K562 (cell line): ENCODE data around the gene NGRN. TPM values are rescaled to one million over a fixed set of nuclear protein-coding genes. Genes with fewer than 3 reads are reported as not detected.

ENCODE experiments used
- BDP1 ChIP-seq: IDR thresholded peaks from 3 replicates; pipeline ENCODE4 v1.6.1; 2011; ENCODE audit not compliant: insufficient read length, insufficient read depth
- CEBPB ChIP-seq: fragments of 450-650 bp; IDR thresholded peaks from 2 replicates; pipeline ENCODE4 v1.6.1; 2016; ENCODE audit warnings: missing genetic modification characterization, missing compliant biosample characterization
- CSDE1 ChIP-seq, 2 experiments: fragments of 450-650 bp; IDR thresholded peaks; 2 replicates each; pipeline ENCODE4 v1.6.1; 2016; ENCODE audit warnings: mild to moderate bottlenecking in 1 of 2
- ILK ChIP-seq: fragments of 450-650 bp; IDR thresholded peaks from 2 replicates; pipeline ENCODE4 v1.6.1; 2016; ENCODE audit warnings: missing genetic modification characterization, low read depth, mild to moderate bottlenecking, missing compliant biosample characterization, moderate library complexity, borderline replicate concordance
- KDM1A ChIP-seq, 2 experiments: fragments of 450-650 bp; IDR thresholded peaks; 2 replicates each; pipeline ENCODE4 v1.6.1; 2016; ENCODE audit warnings: mild to moderate bottlenecking in 2 of 2
- L3MBTL2 ChIP-seq: fragments of 450-650 bp; IDR thresholded peaks from 2 replicates; pipeline ENCODE4 v1.6.1; 2016; ENCODE audit warnings: mild to moderate bottlenecking, moderate library complexity
- MYC ChIP-seq, 2 experiments: fragments of 250-450 bp in 1 of 2; sonication (Bioruptor Pico) in 1 of 2; IDR thresholded peaks; 2 replicates each; pipeline versions ENCODE4 v1.5.1 to v1.6.1; 2012 to 2021; ENCODE audit warnings: low read depth in 2 of 2, borderline replicate concordance in 1 of 2, improper control_type of control experiment in 1 of 2, low read length in 1 of 2, mild to moderate bottlenecking in 1 of 2, moderate library complexity in 1 of 2
- NR3C1 ChIP-seq: sonication (generic); formaldehyde crosslinking; IDR thresholded peaks from 2 replicates; pipeline ENCODE4 v1.8.1; 2022; ENCODE audit warnings: missing genetic modification reagents
- OTX1 ChIP-seq: fragments of 450-650 bp; formaldehyde crosslinking; IDR thresholded peaks from 2 replicates; pipeline ENCODE4 v1.4.0; 2022; ENCODE audit warnings: mild to moderate bottlenecking
- SMAD4 ChIP-seq: fragments of 250-450 bp; sonication (Bioruptor Pico); conservative IDR thresholded peaks from 2 replicates; pipeline ENCODE4 v1.8.0; 2021; ENCODE audit warnings: inconsistent platforms, mild to moderate bottlenecking, moderate library complexity
- STAG1 ChIP-seq: sonication (generic); formaldehyde crosslinking; IDR thresholded peaks from 2 replicates; pipeline ENCODE4 v1.5.0; 2020; ENCODE audit warnings: missing genetic modification reagents, borderline replicate concordance
- TSC22D4 ChIP-seq: fragments of 450-650 bp; IDR thresholded peaks from 2 replicates; pipeline ENCODE4 v1.6.1; 2016; ENCODE audit warnings: missing genetic modification characterization, missing biosample characterization, control low read depth
- ZBTB1 ChIP-seq: sonication (generic); formaldehyde crosslinking; IDR thresholded peaks from 2 replicates; pipeline ENCODE4 v1.8.1; 2023; ENCODE audit warnings: missing genetic modification reagents, low read depth, mild to moderate bottlenecking, borderline replicate concordance
- ZKSCAN1 ChIP-seq: fragments of 150-350 bp; IDR thresholded peaks from 2 replicates; pipeline ENCODE4 v1.6.1; 2016; ENCODE audit warnings: low read depth, low read length
- polyA plus RNA-seq, 8 experiments: library from polyadenylated mRNA; depleted of rRNA in 4 of 8; stranded (reverse) in 5 of 8; unstranded in 3 of 8; fragments of >200 nt; fragmentation: Nextera tagmentation in 2 of 8; fragmentation: Illumina TruSeq in 1 of 8; extraction: Ambion mirVana in 2 of 8; extraction: Trizol in 1 of 8; gene quantifications; 2 replicates each; pipeline versions ENCODE4 v1.2.1 to v1.2.3, GENCODE V29; 2011 to 2014; ENCODE audit warnings: inconsistent platforms in 1 of 8, missing spikeins in 1 of 8
- total RNA-seq, 7 experiments: library from RNA; depleted of rRNA in 6 of 7; stranded (reverse); fragments of >200 nt in 6 of 7; fragmentation: Illumina TruSeq in 2 of 7; extraction: Trizol in 2 of 7; gene quantifications; 2 replicates each; pipeline versions ENCODE4 v1.2.1 to v1.2.3, GENCODE V29; 2011 to 2021; ENCODE audit warnings: low replicate concordance in 1 of 7
- TF ChIP-seq, protein P1 (sequence below): fragments of 450-650 bp; formaldehyde crosslinking; IDR thresholded peaks from 2 replicates; pipeline ENCODE4 v1.4.0; 2020; ENCODE audit warnings: mild to moderate bottlenecking, moderate library complexity
- TF ChIP-seq, protein P2 (sequence below): fragments of 250-450 bp; sonication (Bioruptor Pico); IDR thresholded peaks from 2 replicates; pipeline ENCODE4 v1.9.0; 2021; ENCODE audit warnings: mild to moderate bottlenecking, inconsistent platforms
- TF ChIP-seq, protein P3 (sequence below): sonication (generic); formaldehyde crosslinking; IDR thresholded peaks from 2 replicates; pipeline ENCODE4 v1.8.0; 2022; ENCODE audit warnings: missing genetic modification reagents, mild to moderate bottlenecking, moderate library complexity, borderline replicate concordance
- TF ChIP-seq, protein P4 (sequence below): fragments of 250-450 bp; sonication (Bioruptor Pico); IDR thresholded peaks from 2 replicates; pipeline ENCODE4 v1.4.0; 2020; ENCODE audit warnings: mild to moderate bottlenecking
- TF ChIP-seq, protein P5 (sequence below): fragments of 450-650 bp; IDR thresholded peaks from 2 replicates; pipeline ENCODE4 v1.6.1; 2016; ENCODE audit warnings: missing biosample characterization, missing genetic modification characterization

NGRN gene
- total and polyA plus RNA-seq, 9 of the 15 experiments (the other 6 are each of a cell fraction or from before 2014, with no cell fraction given), result 14.0 to 73.4 (median 60.0) TPM

DNA sequence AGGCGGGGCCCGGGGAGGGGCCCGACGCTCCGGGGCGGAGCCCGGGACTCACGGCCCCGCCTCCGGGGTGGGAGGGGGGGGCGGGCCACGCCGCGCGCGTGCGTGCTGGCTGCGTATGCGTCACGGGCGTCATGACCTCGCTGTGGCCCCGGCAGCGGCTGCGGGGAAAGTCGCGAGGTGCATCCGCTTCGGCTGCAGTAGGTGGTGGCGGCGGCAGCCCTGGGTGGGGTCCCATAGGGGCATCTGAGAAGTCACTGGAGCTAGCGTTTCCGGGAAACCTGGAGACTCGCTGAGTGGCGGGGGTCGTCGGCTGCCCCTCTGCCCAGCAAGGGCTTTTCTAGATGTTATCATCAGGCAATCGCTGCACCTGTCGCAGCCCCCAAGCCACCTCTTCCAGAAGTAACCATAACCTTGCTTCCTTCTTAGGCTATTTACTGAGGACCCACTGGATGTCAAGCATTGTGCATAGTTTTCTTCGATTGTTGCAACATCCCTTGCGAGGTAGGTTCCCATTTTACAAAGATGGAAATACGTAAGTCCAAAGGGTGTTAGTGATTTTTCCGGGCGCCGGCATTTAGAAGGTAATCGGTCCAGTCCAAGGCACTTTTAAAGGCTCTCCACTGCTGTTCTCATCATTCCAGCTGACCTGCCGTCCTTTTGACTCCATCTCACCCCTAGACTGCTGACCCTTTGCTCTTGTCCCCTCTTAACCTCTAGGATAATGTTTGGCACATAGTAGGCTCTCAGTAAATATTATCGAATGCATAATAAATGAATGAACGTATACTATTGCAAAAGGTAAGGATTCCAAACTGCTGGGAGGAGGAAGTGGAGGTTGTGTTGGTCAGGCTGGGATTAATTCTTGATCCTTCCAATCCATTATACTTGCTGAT, 31.1 kb upstream of the NGRN start, which contains the start of gene GDPGP1 (continued):
- TF ChIP-seq, protein P1, sequence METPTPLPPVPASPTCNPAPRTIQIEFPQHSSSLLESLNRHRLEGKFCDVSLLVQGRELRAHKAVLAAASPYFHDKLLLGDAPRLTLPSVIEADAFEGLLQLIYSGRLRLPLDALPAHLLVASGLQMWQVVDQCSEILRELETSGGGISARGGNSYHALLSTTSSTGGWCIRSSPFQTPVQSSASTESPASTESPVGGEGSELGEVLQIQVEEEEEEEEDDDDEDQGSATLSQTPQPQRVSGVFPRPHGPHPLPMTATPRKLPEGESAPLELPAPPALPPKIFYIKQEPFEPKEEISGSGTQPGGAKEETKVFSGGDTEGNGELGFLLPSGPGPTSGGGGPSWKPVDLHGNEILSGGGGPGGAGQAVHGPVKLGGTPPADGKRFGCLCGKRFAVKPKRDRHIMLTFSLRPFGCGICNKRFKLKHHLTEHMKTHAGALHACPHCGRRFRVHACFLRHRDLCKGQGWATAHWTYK (CRISPR knock-in tag), result peak; percentile 35; the same call in 1 of the 2 replicates
- TF ChIP-seq, protein P2, sequence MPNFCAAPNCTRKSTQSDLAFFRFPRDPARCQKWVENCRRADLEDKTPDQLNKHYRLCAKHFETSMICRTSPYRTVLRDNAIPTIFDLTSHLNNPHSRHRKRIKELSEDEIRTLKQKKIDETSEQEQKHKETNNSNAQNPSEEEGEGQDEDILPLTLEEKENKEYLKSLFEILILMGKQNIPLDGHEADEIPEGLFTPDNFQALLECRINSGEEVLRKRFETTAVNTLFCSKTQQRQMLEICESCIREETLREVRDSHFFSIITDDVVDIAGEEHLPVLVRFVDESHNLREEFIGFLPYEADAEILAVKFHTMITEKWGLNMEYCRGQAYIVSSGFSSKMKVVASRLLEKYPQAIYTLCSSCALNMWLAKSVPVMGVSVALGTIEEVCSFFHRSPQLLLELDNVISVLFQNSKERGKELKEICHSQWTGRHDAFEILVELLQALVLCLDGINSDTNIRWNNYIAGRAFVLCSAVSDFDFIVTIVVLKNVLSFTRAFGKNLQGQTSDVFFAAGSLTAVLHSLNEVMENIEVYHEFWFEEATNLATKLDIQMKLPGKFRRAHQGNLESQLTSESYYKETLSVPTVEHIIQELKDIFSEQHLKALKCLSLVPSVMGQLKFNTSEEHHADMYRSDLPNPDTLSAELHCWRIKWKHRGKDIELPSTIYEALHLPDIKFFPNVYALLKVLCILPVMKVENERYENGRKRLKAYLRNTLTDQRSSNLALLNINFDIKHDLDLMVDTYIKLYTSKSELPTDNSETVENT (CRISPR knock-in tag), result peak; percentile 34; the same call in 1 of the 2 replicates
- TF ChIP-seq ILK (tag) (no peak), NR3C1 (0 out of 2 replicates have a peak, but pooled peaks have one; percentile 10), OTX1 (CRISPR knock-in tag) (0 out of 2 replicates have a peak, but pooled peaks have one; percentile 29), STAG1 (no peak), BDP1 (no peak), ZBTB1 (peak; percentile 49; the same call in 1 of the 2 replicates), SMAD4 (CRISPR knock-in tag) (0 out of 2 replicates have a peak, but pooled peaks have one; percentile 34), MYC (IDR thresholded peaks at IDR 0.05; ENCODE audit: low read depth, low read length) (0 out of 2 replicates have a peak, but pooled peaks have one; percentile 13), MYC (CRISPR knock-in tag; IDR thresholded peaks at IDR 0.05; ENCODE audit: borderline replicate concordance, low read depth) (peak; percentile 58; the same call in 1 of the 2 replicates), L3MBTL2 (peak; percentile 15; the same call in 1 of the 2 replicates), ZKSCAN1 (peak; percentile 85), TSC22D4 (tag) (no peak), CSDE1 (IDR thresholded peaks at IDR 0.05) (no peak), KDM1A (IDR thresholded peaks at IDR 0.05) (peak; percentile 37 to 42; a peak in 1 of 4 replicates), CEBPB (tag) (peak; percentile 88)
- TF ChIP-seq, protein P3, sequence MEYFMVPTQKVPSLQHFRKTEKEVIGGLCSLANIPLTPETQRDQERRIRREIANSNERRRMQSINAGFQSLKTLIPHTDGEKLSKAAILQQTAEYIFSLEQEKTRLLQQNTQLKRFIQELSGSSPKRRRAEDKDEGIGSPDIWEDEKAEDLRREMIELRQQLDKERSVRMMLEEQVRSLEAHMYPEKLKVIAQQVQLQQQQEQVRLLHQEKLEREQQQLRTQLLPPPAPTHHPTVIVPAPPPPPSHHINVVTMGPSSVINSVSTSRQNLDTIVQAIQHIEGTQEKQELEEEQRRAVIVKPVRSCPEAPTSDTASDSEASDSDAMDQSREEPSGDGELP (CRISPR knock-in tag), result no peak
- TF ChIP-seq, protein P4, sequence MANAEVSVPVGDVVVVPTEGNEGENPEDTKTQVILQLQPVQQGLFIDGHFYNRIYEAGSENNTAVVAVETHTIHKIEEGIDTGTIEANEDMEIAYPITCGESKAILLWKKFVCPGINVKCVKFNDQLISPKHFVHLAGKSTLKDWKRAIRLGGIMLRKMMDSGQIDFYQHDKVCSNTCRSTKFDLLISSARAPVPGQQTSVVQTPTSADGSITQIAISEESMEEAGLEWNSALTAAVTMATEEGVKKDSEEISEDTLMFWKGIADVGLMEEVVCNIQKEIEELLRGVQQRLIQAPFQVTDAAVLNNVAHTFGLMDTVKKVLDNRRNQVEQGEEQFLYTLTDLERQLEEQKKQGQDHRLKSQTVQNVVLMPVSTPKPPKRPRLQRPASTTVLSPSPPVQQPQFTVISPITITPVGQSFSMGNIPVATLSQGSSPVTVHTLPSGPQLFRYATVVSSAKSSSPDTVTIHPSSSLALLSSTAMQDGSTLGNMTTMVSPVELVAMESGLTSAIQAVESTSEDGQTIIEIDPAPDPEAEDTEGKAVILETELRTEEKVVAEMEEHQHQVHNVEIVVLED, result peak; percentile 83
- TF ChIP-seq, protein P5, sequence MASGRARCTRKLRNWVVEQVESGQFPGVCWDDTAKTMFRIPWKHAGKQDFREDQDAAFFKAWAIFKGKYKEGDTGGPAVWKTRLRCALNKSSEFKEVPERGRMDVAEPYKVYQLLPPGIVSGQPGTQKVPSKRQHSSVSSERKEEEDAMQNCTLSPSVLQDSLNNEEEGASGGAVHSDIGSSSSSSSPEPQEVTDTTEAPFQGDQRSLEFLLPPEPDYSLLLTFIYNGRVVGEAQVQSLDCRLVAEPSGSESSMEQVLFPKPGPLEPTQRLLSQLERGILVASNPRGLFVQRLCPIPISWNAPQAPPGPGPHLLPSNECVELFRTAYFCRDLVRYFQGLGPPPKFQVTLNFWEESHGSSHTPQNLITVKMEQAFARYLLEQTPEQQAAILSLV (tag), result peak; percentile 30; the same call in 1 of the 2 replicates
